GM23338 (cell line): ENCODE data around the gene CDH4. TPM values are rescaled to one million over a fixed set of nuclear protein-coding genes. Genes with fewer than 3 reads are reported as not detected.

ENCODE experiments used
- ATAC-seq: fragments of 200-7000 bp; cut with Tn5 transposase; 3 replicates; pipeline ENCODE4 v1.9.1; 2020
- DNase-seq: peaks from one replicate; pipeline ENCODE4 v3.0.0-alpha.2; 2015; ENCODE audit warnings: low spot score
- H2AFZ ChIP-seq: fragments of 200-600 bp; sonication (generic); 2 replicates; pipeline ENCODE4 v1.8.0; 2016; ENCODE audit warnings: antibody characterized with exemption, mild to moderate bottlenecking, moderate library complexity
- H3F3A ChIP-seq: fragments of 200-600 bp; sonication (generic); replicated peaks from 2 replicates; pipeline ENCODE4 v1.8.0; 2017; ENCODE audit warnings: antibody characterized with exemption, mixed run types, low read depth
- H3K27ac ChIP-seq: fragments of 200-600 bp; sonication (generic); 2 replicates; pipeline ENCODE4 v1.6.1; 2016; ENCODE audit warnings: low read depth
- H3K27me3 ChIP-seq: fragments of 200-600 bp; sonication (generic); 2 replicates; pipeline ENCODE4 v1.8.0; 2016; ENCODE audit warnings: mild to moderate bottlenecking, mixed run types, moderate library complexity; ENCODE audit not compliant: insufficient read depth
- H3K36me3 ChIP-seq: fragments of 200-600 bp; sonication (generic); 2 replicates; pipeline ENCODE4 v1.8.0; 2016; ENCODE audit warnings: mild to moderate bottlenecking; ENCODE audit not compliant: insufficient read depth
- H3K4me1 ChIP-seq: fragments of 200-600 bp; sonication (generic); 2 replicates; pipeline ENCODE4 v1.8.0; 2016; ENCODE audit warnings: mild to moderate bottlenecking, moderate library complexity; ENCODE audit not compliant: insufficient read depth
- H3K4me2 ChIP-seq: fragments of 200-600 bp; sonication (generic); 2 replicates; pipeline ENCODE4 v1.7.1; 2017; ENCODE audit warnings: mixed run types
- H3K4me3 ChIP-seq: fragments of 200-600 bp; sonication (generic); 2 replicates; pipeline ENCODE4 v1.6.1; 2016; ENCODE audit warnings: mixed run types
- H3K79me2 ChIP-seq: fragments of 200-600 bp; sonication (generic); replicated peaks from 2 replicates; pipeline ENCODE4 v1.8.0; 2017; ENCODE audit warnings: mild to moderate bottlenecking; ENCODE audit not compliant: insufficient read depth
- H3K9me2 ChIP-seq: fragments of 200-600 bp; sonication (generic); 2 replicates; pipeline ENCODE4 v1.8.0; 2017; ENCODE audit not compliant: insufficient read depth
- H4K20me1 ChIP-seq: fragments of 200-600 bp; sonication (generic); replicated peaks from 2 replicates; pipeline ENCODE4 v1.8.0; 2017; ENCODE audit warnings: mild to moderate bottlenecking; ENCODE audit not compliant: insufficient read depth
- H3K27ac Mint-ChIP-seq: 2 replicates; pipeline ENCODE4 v1.8.0; 2020; ENCODE audit warnings: inconsistent platforms, mild to moderate bottlenecking, moderate library complexity, mixed read lengths
- H3K27me3 Mint-ChIP-seq: 3 replicates; pipeline ENCODE4 v1.8.0; 2022; ENCODE audit warnings: low read depth, mild to moderate bottlenecking, moderate library complexity, mixed read lengths, inconsistent platforms; ENCODE audit not compliant: insufficient read depth, poor library complexity
- H3K36me3 Mint-ChIP-seq: 3 replicates; pipeline ENCODE4 v1.8.0; 2021; ENCODE audit warnings: low read depth, mild to moderate bottlenecking, inconsistent platforms, moderate library complexity, mixed read lengths
- H3K4me1 Mint-ChIP-seq: 3 replicates; pipeline ENCODE4 v1.8.0; 2020; ENCODE audit warnings: mild to moderate bottlenecking, inconsistent platforms, mixed read lengths
- H3K4me3 Mint-ChIP-seq: 3 replicates; pipeline ENCODE4 v1.8.0; 2021; ENCODE audit warnings: moderate library complexity, mild to moderate bottlenecking, inconsistent platforms, mixed read lengths
- H3K9me3 Mint-ChIP-seq: 3 replicates; pipeline ENCODE4 v1.8.0; 2020; ENCODE audit warnings: moderate library complexity, mild to moderate bottlenecking, inconsistent platforms, mixed read lengths
- CREB1 ChIP-seq: fragments of 250-450 bp; sonication (Bioruptor Pico); IDR thresholded peaks from 2 replicates; pipeline ENCODE4 v1.5.0; 2020; ENCODE audit warnings: low read depth, mild to moderate bottlenecking, moderate library complexity
- CTCF ChIP-seq, 2 experiments: fragments of 200-600 bp in 1 of 2; sonication (generic) in 1 of 2; conservative IDR thresholded peaks; 2 replicates each; pipeline versions ENCODE4 v1.5.1 to v1.6.1; 2016 to 2017; ENCODE audit warnings: antibody characterized with exemption in 2 of 2, low read depth in 2 of 2, mild to moderate bottlenecking in 2 of 2, moderate library complexity in 1 of 2
- JUNB ChIP-seq: IDR thresholded peaks from one replicate; pipeline ENCODE4 v1.6.1; 2016; ENCODE audit warnings: antibody characterized with exemption; ENCODE audit not compliant: unreplicated experiment
- NANOG ChIP-seq: IDR thresholded peaks from 2 replicates; pipeline ENCODE4 v1.6.1; 2016; ENCODE audit warnings: antibody characterized with exemption, borderline replicate concordance
- REST ChIP-seq: IDR thresholded peaks from one replicate; pipeline ENCODE4 v1.6.1; 2018; ENCODE audit warnings: antibody characterized with exemption; ENCODE audit not compliant: unreplicated experiment
- STAT1 ChIP-seq: IDR thresholded peaks from one replicate; pipeline ENCODE4 v1.6.1; 2016; ENCODE audit warnings: antibody characterized with exemption; ENCODE audit not compliant: unreplicated experiment
- ZNF114 ChIP-seq: fragments of 250-450 bp; sonication (Bioruptor Pico); IDR thresholded peaks from 2 replicates; pipeline ENCODE4 v1.5.0; 2020; ENCODE audit warnings: mild to moderate bottlenecking, moderate library complexity
- ZNF331 ChIP-seq: fragments of 250-450 bp; sonication (Bioruptor Pico); IDR thresholded peaks from 2 replicates; pipeline ENCODE4 v1.5.0; 2020; ENCODE audit warnings: low read depth, mild to moderate bottlenecking, moderate library complexity
- polyA plus RNA-seq: library from polyadenylated mRNA; unstranded; fragments of >200 nt; fragmentation: Nextera tagmentation; extraction: Ambion mirVana; gene quantifications from 2 replicates; pipeline ENCODE4 v1.2.1, GENCODE V29; 2016
- total RNA-seq: library from RNA; depleted of rRNA; stranded (reverse); fragments of >200 nt; shearing (Covaris generic); gene quantifications from 2 replicates; pipeline ENCODE4 v1.2.3, GENCODE V29; 2014

The CDH4 gene
- total and polyA plus RNA-seq, 2 experiments from 2014 or later, result 1.2 to 4.2 TPM

GRCh38 chr20:61297986-61298385, 45.9 kb downstream of the CDH4 start:
- DNase-seq, result no peak

More at GRCh38 chr20:61297986-61298385, 45.9 kb downstream of the CDH4 start:
- no peaks in the 10 kb centered on the region for H3K9me2 ChIP-seq
- no peaks in the 10 kb centered on the region for H3K27me3 ChIP-seq
- no peaks in the 10 kb centered on the region for H3K79me2 ChIP-seq
- H3K27ac ChIP-seq, result no peak overlapping the region
- no peak overlapping the region for H3K27ac Mint-ChIP-seq
- no peaks in the 10 kb centered on the region for H4K20me1 ChIP-seq
- H3K27me3 Mint-ChIP-seq, result peaks cover 15% of the 10 kb centered on the region
- H3K36me3 ChIP-seq, result no peaks in the 10 kb centered on the region
- TF ChIP-seq REST (no peak), STAT1 (no peak), ZNF114 (CRISPR knock-in tag) (no peak), JUNB (no peak), CREB1 (no peak), ZNF331 (CRISPR knock-in tag) (no peak), CTCF (conservative IDR thresholded peaks at IDR 0.05; ENCODE audit: low read depth in 2 of 2) (no peak), NANOG (no peak)
- H3K36me3 Mint-ChIP-seq, result no peaks in the 10 kb centered on the region
- H3F3A ChIP-seq, result no peaks in the 10 kb centered on the region
- H2AFZ ChIP-seq, result no peak overlapping the region
- no peak for ATAC-seq
- H3K9me3 Mint-ChIP-seq, result no peaks in the 10 kb centered on the region; the same call in 2 of the 3 replicates
- no peaks in the 10 kb centered on the region for H3K4me1 ChIP-seq
- H3K4me3 Mint-ChIP-seq, result no peak overlapping the region
- peaks cover 28% of the 10 kb centered on the region for H3K4me1 Mint-ChIP-seq
- no peak overlapping the region for H3K4me3 ChIP-seq
- H3K4me2 ChIP-seq, result no peak overlapping the region
